ENCODE results near the gene PHACTR3. TPM values are rescaled to one million over a fixed set of nuclear protein-coding genes. Genes with fewer than 3 reads are reported as not detected.

PHACTR3 gene
- total and polyA plus RNA-seq, 2 donors (not counting 1 experiment from before 2014, with no cell fraction given), result not detected

GRCh38 chr20:59745201-59745600 lies 140.9 kb downstream of the PHACTR3 start:
- no peak overlapping the region for H3K27ac ChIP-seq (ENCODE audit: insufficient read depth, low read length)
- no peak for DNase-seq (ENCODE audit: low read depth in 2 of 2)
- H2AFZ ChIP-seq (ENCODE audit: low read length), result no peak overlapping the region
- no peaks in the 10 kb centered on the region for H3K36me3 ChIP-seq (ENCODE audit: control insufficient read depth, insufficient read depth, low read length)
- no peaks in the 10 kb centered on the region for H3K9me3 ChIP-seq (ENCODE audit: control insufficient read depth, insufficient read depth, low read depth, low read length)
- H3K27me3 ChIP-seq (ENCODE audit: control insufficient read depth, insufficient read depth, low read length), result no peaks in the 10 kb centered on the region
- TF ChIP-seq CTCF (conservative IDR thresholded peaks at IDR 0.05 in 1 of 2, IDR thresholded peaks at IDR 0.05 in 1 of 2; ENCODE audit: low read depth in 1 of 2, low read length in 2 of 2) (no peak), EZH2 (IDR thresholded peaks at IDR 0.05; ENCODE audit: low read length, missing control alignments) (no peak)
- H4K20me1 ChIP-seq (ENCODE audit: control insufficient read depth, extremely low read depth, insufficient read depth, low read length), result no peaks in the 10 kb centered on the region
- no peaks in the 10 kb centered on the region for H3K79me2 ChIP-seq (ENCODE audit: control insufficient read depth, insufficient read depth, low read length)
- H3K4me2 ChIP-seq (ENCODE audit: extremely low read depth, insufficient read depth, low read length), result no peak overlapping the region
- no peak overlapping the region for H3K4me3 ChIP-seq (replicated peaks in 1 of 4; ENCODE audit: control extremely low read depth in 1 of 4, insufficient read depth in 1 of 4, low read depth in 3 of 4, low read length in 4 of 4)
- no peak overlapping the region for H3K9ac ChIP-seq (ENCODE audit: insufficient read depth, low read length)
- H3K4me1 ChIP-seq (ENCODE audit: control insufficient read depth, extremely low read depth, insufficient read depth, low read length), result no peaks in the 10 kb centered on the region

- Histone ChIP-seq H3K27ac (ENCODE audit: insufficient read depth, low read length) (no peak overlapping the region), H3K36me3 (ENCODE audit: control insufficient read depth, insufficient read depth, low read length) (no peaks in the 10 kb centered on the region), H3K27me3 (ENCODE audit: control insufficient read depth, insufficient read depth, low read length) (no peaks in the 10 kb centered on the region), H3K4me2 (ENCODE audit: extremely low read depth, insufficient read depth, low read length) (no peak overlapping the region), H3K4me3 (replicated peaks in 1 of 4; ENCODE audit: control extremely low read depth in 1 of 4, insufficient read depth in 1 of 4, low read depth in 3 of 4, low read length in 4 of 4) (no peak overlapping the region), H3K9me3 (ENCODE audit: control insufficient read depth, insufficient read depth, low read depth, low read length) (no peaks in the 10 kb centered on the region), H2AFZ (ENCODE audit: low read length) (no peak overlapping the region), H3K9ac (ENCODE audit: insufficient read depth, low read length) (no peak overlapping the region), H3K4me1 (ENCODE audit: control insufficient read depth, extremely low read depth, insufficient read depth, low read length) (no peaks in the 10 kb centered on the region), H4K20me1 (ENCODE audit: control insufficient read depth, extremely low read depth, insufficient read depth, low read length) (no peaks in the 10 kb centered on the region), H3K79me2 (ENCODE audit: control insufficient read depth, insufficient read depth, low read length) (no peaks in the 10 kb centered on the region)
- TF ChIP-seq CTCF (conservative IDR thresholded peaks at IDR 0.05 in 1 of 2, IDR thresholded peaks at IDR 0.05 in 1 of 2; ENCODE audit: low read depth in 1 of 2, low read length in 2 of 2) (no peak), EZH2 (IDR thresholded peaks at IDR 0.05; ENCODE audit: low read length, missing control alignments) (no peak)
- no peak for DNase-seq (ENCODE audit: low read depth in 2 of 2)
These were observed 141.4 kb downstream of the PHACTR3 start for GRCh38 chr20:59745716-59746115.

GRCh38 chr20:59746155-59746554 lies 141.8 kb downstream of the PHACTR3 start:
- DNase-seq (ENCODE audit: low read depth in 2 of 2), result no peak
- Histone ChIP-seq H3K9ac (ENCODE audit: insufficient read depth, low read length) (no peak overlapping the region), H3K4me3 (replicated peaks in 1 of 4; ENCODE audit: control extremely low read depth in 1 of 4, insufficient read depth in 1 of 4, low read depth in 3 of 4, low read length in 4 of 4) (no peak overlapping the region), H3K9me3 (ENCODE audit: control insufficient read depth, insufficient read depth, low read depth, low read length) (no peaks in the 10 kb centered on the region), H2AFZ (ENCODE audit: low read length) (no peak overlapping the region), H3K36me3 (ENCODE audit: control insufficient read depth, insufficient read depth, low read length) (no peaks in the 10 kb centered on the region), H3K79me2 (ENCODE audit: control insufficient read depth, insufficient read depth, low read length) (no peaks in the 10 kb centered on the region), H4K20me1 (ENCODE audit: control insufficient read depth, extremely low read depth, insufficient read depth, low read length) (no peaks in the 10 kb centered on the region), H3K27ac (ENCODE audit: insufficient read depth, low read length) (no peak overlapping the region), H3K27me3 (ENCODE audit: control insufficient read depth, insufficient read depth, low read length) (no peaks in the 10 kb centered on the region), H3K4me2 (ENCODE audit: extremely low read depth, insufficient read depth, low read length) (no peak overlapping the region), H3K4me1 (ENCODE audit: control insufficient read depth, extremely low read depth, insufficient read depth, low read length) (no peaks in the 10 kb centered on the region)
- no peak for TF ChIP-seq CTCF (conservative IDR thresholded peaks at IDR 0.05 in 1 of 2, IDR thresholded peaks at IDR 0.05 in 1 of 2; ENCODE audit: low read depth in 1 of 2, low read length in 2 of 2)
- TF ChIP-seq EZH2 (IDR thresholded peaks at IDR 0.05; ENCODE audit: low read length, missing control alignments), result no peak
